ENCODE results near the gene RP9.
"Not testable (repeated sequence)": the region's sequence is repeated elsewhere in the genome, so short reads cannot be mapped to it uniquely, and the experiment has no call there.

RP9 gene

GRCh38 chr7:33107136-33108066, 1.8 kb downstream of the RP9 start:
- DNase-seq (ENCODE audit: low read depth), result no peak
- peak; percentile 50 for TF ChIP-seq CTCF (conservative IDR thresholded peaks at IDR 0.05; ENCODE audit: low read depth, low read length)

GRCh38 chr7:33101906-33102305, 7.3 kb downstream of the RP9 start:
- no peak overlapping the region for H3K4me3 ChIP-seq (ENCODE audit: low read length)
- TF ChIP-seq CTCF (conservative IDR thresholded peaks at IDR 0.05; ENCODE audit: low read depth, low read length), result no peak
- DNase-seq (ENCODE audit: low read depth), result no peak

More at GRCh38 chr7:33107136-33108066, 1.8 kb downstream of the RP9 start:
- peak overlapping the region; percentile 86 for H3K4me3 ChIP-seq (ENCODE audit: low read length)

GRCh38 chr7:33100770-33101169, 8.4 kb downstream of the RP9 start:
- TF ChIP-seq CTCF (conservative IDR thresholded peaks at IDR 0.05; ENCODE audit: low read depth, low read length), result no peak
- no peak overlapping the region for H3K4me3 ChIP-seq (ENCODE audit: low read length)
- DNase-seq (ENCODE audit: low read depth), result no peak

- H3K4me3 ChIP-seq (ENCODE audit: low read length), result no peak overlapping the region
- no peak for TF ChIP-seq CTCF (conservative IDR thresholded peaks at IDR 0.05; ENCODE audit: low read depth, low read length)
- no peak for DNase-seq (ENCODE audit: low read depth)
Observed at GRCh38 chr7:33099154-33099940, 9.9 kb downstream of the RP9 start.

- not testable (repeated sequence) for DNase-seq (ENCODE audit: low read depth)
Observed at GRCh38 chr7:33094745-33095275, 14.4 kb downstream of the RP9 start.

GRCh38 chr7:33093266-33093665, 15.9 kb downstream of the RP9 start:
- no peak for TF ChIP-seq CTCF (conservative IDR thresholded peaks at IDR 0.05; ENCODE audit: low read depth, low read length)
- DNase-seq (ENCODE audit: low read depth), result no peak
- H3K4me3 ChIP-seq (ENCODE audit: low read length), result no peak overlapping the region

More at GRCh38 chr7:33094745-33095275, 14.4 kb downstream of the RP9 start:
- H3K4me3 ChIP-seq (ENCODE audit: low read length), result not testable (repeated sequence)

GRCh38 chr7:33091641-33092191, 17.5 kb downstream of the RP9 start:
- TF ChIP-seq CTCF (conservative IDR thresholded peaks at IDR 0.05; ENCODE audit: low read depth, low read length), result peak; percentile 31
- DNase-seq (ENCODE audit: low read depth), result no peak
- no peak overlapping the region for H3K4me3 ChIP-seq (ENCODE audit: low read length)

Measured in retinal pigment epithelial cell (primary cell).